ENCODE results near the gene ZNF324. TPM values are rescaled to one million over a fixed set of nuclear protein-coding genes. Genes with fewer than 3 reads are reported as not detected.

The ZNF324 gene
- total RNA-seq, 1 experiment from 2014 or later, result 11.3 TPM

DNA sequence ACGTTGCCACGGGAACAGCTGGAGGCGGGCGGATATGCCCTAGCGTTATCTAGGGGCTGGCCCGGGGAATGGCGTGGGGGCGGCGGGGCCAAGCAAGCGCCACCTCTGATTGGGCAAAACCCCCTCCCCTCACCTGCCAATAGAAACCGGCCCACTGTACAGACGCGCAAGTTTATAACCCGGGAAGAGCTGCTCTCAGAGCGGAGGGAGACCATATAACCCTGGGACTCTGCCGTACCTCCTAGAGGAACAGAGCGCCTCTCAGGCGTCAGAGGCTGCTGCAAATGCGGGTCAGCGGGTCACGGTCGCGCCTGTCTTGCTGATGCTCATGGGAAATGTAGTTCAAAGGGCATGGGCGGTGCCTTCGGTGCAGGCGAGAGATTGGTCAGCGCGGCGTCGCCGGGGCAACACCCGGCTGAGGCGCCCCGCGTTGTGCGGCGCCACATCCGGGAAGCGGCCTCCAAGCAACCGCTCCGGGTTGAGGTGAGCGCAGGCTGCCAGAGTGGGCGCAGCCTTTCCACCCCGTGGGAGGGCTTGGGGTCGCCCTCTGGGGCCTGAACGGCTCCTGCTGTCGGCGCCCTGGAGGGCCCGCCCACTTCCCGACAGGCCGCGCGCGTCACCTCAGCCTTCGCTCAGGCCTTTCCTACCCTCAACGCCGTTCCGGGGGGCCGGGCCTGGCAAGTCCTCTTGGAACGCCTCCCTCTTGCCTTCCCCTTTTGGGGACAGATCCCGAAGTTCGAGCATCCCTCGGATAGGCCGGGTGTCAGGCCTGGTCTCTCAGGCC is 9.0 kb downstream of the ZNF324 start, which contains the start of gene ZNF446:
Gene ZNF446 (plus strand): TSS at position 639 of the 784 bp plus-strand sequence. CDS start 867 bp downstream, outside the sequence.
- no TSS peak for BruUV-seq (replicated peaks)
- peak; percentile 84 for ATAC-seq
- ChIA-PET RAD21 (ENCODE audit: low non-redundant PET in 1 of 2, low total read pairs in 2 of 2, uncharacterized antibody in 2 of 2, unreplicated experiment in 2 of 2) (no interaction called here), POLR2A (interaction anchor here (1.5 kb wide), 1 partner anchor 38 kb away, joined by 4 read pairs; no protein-coding TSS in a partner anchor), CTCF (interaction anchor here (1.2 kb wide), 2 partner anchors 9 to 43 kb away, joined by 3 read pairs; partner anchors contain the start of gene ZNF324)
- H3K4me2 ChIP-seq (ENCODE audit: low read length), result peak within 1 kb of the TSS; percentile 99
- DNase-seq (ENCODE audit: low read depth, low spot score), result peak; percentile 95
- no peaks in the 10 kb centered on the region for H3K27me3 ChIP-seq (ENCODE audit: insufficient read depth, low read length)
- no peaks in the 10 kb centered on the region for H3K9me2 ChIP-seq (ENCODE audit: insufficient read depth)
- H3K27ac ChIP-seq (ENCODE audit: low read depth, low read length), result peak within 1 kb of the TSS; percentile 69
- no peak within 1 kb of the TSS for H2AFZ ChIP-seq (ENCODE audit: low read depth, low read length, poor library complexity, severe bottlenecking)
- H3K79me2 ChIP-seq (ENCODE audit: insufficient read depth, low read length), result no peaks in the 10 kb centered on the region
- peak within 1 kb of the TSS; percentile 74 for H3K9ac ChIP-seq (ENCODE audit: low read length)
- no peaks in the 10 kb centered on the region for H4K20me1 ChIP-seq (ENCODE audit: insufficient read depth)
- peaks cover 13 to 25% of the 10 kb centered on the region in 2 experiments for H3K4me1 ChIP-seq (ENCODE audit: control insufficient read depth in 1 of 2, insufficient read depth in 2 of 2, low read length in 2 of 2)
- H3K4me3 ChIP-seq (replicated peaks in 1 of 2; ENCODE audit: low read depth in 1 of 2, low read length in 2 of 2), result peak within 1 kb of the TSS; percentile 75 to 76
- no peaks in the 10 kb centered on the region for H3K9me3 ChIP-seq (ENCODE audit: control insufficient read depth in 1 of 2, insufficient read depth in 1 of 2, low read depth in 1 of 2, low read length in 2 of 2)
- H3K36me3 ChIP-seq (ENCODE audit: control insufficient read depth in 1 of 2, insufficient read depth in 2 of 2, low read length in 2 of 2), result peaks cover 8 to 9% of the 10 kb centered on the region in 2 experiments; a peak in 3 of 4 replicates
- intact Hi-C loops (cut with micrococcal nuclease), result no loop called here
- TF ChIP-seq POLR2A (IDR thresholded peaks at IDR 0.05; ENCODE audit: borderline replicate concordance, extremely low read depth, insufficient read depth, insufficient read length), result peak; percentile 53
- TF ChIP-seq, protein P1, sequence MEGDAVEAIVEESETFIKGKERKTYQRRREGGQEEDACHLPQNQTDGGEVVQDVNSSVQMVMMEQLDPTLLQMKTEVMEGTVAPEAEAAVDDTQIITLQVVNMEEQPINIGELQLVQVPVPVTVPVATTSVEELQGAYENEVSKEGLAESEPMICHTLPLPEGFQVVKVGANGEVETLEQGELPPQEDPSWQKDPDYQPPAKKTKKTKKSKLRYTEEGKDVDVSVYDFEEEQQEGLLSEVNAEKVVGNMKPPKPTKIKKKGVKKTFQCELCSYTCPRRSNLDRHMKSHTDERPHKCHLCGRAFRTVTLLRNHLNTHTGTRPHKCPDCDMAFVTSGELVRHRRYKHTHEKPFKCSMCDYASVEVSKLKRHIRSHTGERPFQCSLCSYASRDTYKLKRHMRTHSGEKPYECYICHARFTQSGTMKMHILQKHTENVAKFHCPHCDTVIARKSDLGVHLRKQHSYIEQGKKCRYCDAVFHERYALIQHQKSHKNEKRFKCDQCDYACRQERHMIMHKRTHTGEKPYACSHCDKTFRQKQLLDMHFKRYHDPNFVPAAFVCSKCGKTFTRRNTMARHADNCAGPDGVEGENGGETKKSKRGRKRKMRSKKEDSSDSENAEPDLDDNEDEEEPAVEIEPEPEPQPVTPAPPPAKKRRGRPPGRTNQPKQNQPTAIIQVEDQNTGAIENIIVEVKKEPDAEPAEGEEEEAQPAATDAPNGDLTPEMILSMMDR (IDR thresholded peaks at IDR 0.05 in 2 of 3, conservative IDR thresholded peaks at IDR 0.05 in 1 of 3; ENCODE audit: borderline replicate concordance in 1 of 3, insufficient read depth in 1 of 3, low read depth in 2 of 3, low read length in 2 of 3), result no peak
- no peak for TF ChIP-seq EZH2phosphoT487 (IDR thresholded peaks at IDR 0.05; ENCODE audit: borderline replicate concordance)
- TF ChIP-seq, protein P2, sequence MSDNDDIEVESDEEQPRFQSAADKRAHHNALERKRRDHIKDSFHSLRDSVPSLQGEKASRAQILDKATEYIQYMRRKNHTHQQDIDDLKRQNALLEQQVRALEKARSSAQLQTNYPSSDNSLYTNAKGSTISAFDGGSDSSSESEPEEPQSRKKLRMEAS (IDR thresholded peaks at IDR 0.05), result 0 out of 2 replicates have a peak, but pooled peaks have one; percentile 55
- TF ChIP-seq RAD21 (IDR thresholded peaks at IDR 0.05; ENCODE audit: low read depth), result no peak
- TF ChIP-seq FOSL1 (IDR thresholded peaks at IDR 0.05; ENCODE audit: low read depth), result no peak
- no peak for TF ChIP-seq CBX3 (IDR thresholded peaks at IDR 0.05; ENCODE audit: low read depth)
- TF ChIP-seq JUND (IDR thresholded peaks at IDR 0.05), result no peak; the same call in 1 of the 2 replicates
- TF ChIP-seq YY1 (IDR thresholded peaks at IDR 0.05; ENCODE audit: extremely low read depth, insufficient replicate concordance, low read depth, low read length), result peak; percentile 72
- peak; percentile 87 for TF ChIP-seq SP1 (IDR thresholded peaks at IDR 0.05; ENCODE audit: low read depth)
- no peak for TF ChIP-seq EZH2 (IDR thresholded peaks at IDR 0.05)
- TF ChIP-seq SIN3A (IDR thresholded peaks at IDR 0.05; ENCODE audit: low read depth), result no peak
- TF ChIP-seq ZNF274 (IDR thresholded peaks at IDR 0.05; ENCODE audit: low read depth, low read length), result no peak
- TF ChIP-seq, protein P3, sequence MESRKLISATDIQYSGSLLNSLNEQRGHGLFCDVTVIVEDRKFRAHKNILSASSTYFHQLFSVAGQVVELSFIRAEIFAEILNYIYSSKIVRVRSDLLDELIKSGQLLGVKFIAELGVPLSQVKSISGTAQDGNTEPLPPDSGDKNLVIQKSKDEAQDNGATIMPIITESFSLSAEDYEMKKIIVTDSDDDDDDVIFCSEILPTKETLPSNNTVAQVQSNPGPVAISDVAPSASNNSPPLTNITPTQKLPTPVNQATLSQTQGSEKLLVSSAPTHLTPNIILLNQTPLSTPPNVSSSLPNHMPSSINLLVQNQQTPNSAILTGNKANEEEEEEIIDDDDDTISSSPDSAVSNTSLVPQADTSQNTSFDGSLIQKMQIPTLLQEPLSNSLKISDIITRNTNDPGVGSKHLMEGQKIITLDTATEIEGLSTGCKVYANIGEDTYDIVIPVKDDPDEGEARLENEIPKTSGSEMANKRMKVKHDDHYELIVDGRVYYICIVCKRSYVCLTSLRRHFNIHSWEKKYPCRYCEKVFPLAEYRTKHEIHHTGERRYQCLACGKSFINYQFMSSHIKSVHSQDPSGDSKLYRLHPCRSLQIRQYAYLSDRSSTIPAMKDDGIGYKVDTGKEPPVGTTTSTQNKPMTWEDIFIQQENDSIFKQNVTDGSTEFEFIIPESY (IDR thresholded peaks at IDR 0.05; ENCODE audit: extremely low read depth, insufficient replicate concordance, low read length), result no peak
- peak; percentile 72 for TF ChIP-seq EGR1 (IDR thresholded peaks at IDR 0.05; ENCODE audit: low read depth)
- TF ChIP-seq REST (IDR thresholded peaks at IDR 0.05; ENCODE audit: low read depth), result no peak
- TF ChIP-seq, protein P4, sequence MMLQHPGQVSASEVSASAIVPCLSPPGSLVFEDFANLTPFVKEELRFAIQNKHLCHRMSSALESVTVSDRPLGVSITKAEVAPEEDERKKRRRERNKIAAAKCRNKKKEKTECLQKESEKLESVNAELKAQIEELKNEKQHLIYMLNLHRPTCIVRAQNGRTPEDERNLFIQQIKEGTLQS (IDR thresholded peaks at IDR 0.05), result no peak
- peak; percentile 92 for TF ChIP-seq POLR2AphosphoS5 (IDR thresholded peaks at IDR 0.05; ENCODE audit: low read depth, low read length)
- TF ChIP-seq SRF (IDR thresholded peaks at IDR 0.05; ENCODE audit: low read depth), result no peak

Measured in HCT116 (cell line).